Hair follicular keratinocyte (primary cell): ENCODE data around the gene CD52. TPM values are rescaled to one million over a fixed set of nuclear protein-coding genes. Genes with fewer than 3 reads are reported as not detected.

Experiments used
- total RNA-seq: library from RNA; depleted of rRNA; stranded (reverse); fragments of >200 nt; gene quantifications from 2 replicates; pipeline ENCODE4 v1.2.3, GENCODE V29; 2015

CD52 gene, protein sequence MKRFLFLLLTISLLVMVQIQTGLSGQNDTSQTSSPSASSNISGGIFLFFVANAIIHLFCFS
- 0.55 TPM in 1 of 2 replicates, not detected in the other for total RNA-seq

DNA sequence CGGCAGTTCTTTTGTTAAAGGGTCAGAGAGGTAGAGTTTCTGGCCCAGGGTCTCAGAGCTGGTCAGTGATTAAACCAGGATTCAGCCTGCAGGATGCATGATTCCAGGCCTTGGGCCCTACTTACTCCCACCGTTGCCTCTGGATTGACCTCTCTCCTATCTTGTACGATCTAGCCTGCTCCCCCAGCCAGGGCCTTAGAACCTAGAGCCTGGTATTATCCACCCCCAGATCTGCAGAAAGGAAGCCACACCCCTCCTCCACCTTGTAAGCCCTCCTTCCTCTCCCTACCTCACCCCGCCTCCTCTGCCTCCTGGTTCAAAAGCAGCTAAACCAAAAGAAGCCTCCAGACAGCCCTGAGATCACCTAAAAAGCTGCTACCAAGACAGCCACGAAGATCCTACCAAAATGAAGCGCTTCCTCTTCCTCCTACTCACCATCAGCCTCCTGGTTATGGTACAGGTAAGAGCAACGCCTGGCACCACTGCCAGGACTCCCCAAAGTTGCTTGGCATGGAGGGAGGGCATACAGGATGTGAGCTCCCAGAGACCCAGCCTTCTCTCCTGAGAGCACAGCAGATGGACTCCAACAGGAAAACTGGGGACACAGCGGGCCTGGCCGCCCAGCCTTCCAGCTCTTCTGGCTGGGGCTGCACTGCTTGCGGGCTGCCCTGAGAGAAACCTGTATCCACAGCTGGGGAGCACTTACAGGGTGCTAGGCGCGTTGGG lies at the start of gene CD52:
Gene CD52, plus strand, starts transcription at position 347 of the 726 bp plus-strand sequence. Its CDS starts 60 bp downstream, at position 407.

DNA sequence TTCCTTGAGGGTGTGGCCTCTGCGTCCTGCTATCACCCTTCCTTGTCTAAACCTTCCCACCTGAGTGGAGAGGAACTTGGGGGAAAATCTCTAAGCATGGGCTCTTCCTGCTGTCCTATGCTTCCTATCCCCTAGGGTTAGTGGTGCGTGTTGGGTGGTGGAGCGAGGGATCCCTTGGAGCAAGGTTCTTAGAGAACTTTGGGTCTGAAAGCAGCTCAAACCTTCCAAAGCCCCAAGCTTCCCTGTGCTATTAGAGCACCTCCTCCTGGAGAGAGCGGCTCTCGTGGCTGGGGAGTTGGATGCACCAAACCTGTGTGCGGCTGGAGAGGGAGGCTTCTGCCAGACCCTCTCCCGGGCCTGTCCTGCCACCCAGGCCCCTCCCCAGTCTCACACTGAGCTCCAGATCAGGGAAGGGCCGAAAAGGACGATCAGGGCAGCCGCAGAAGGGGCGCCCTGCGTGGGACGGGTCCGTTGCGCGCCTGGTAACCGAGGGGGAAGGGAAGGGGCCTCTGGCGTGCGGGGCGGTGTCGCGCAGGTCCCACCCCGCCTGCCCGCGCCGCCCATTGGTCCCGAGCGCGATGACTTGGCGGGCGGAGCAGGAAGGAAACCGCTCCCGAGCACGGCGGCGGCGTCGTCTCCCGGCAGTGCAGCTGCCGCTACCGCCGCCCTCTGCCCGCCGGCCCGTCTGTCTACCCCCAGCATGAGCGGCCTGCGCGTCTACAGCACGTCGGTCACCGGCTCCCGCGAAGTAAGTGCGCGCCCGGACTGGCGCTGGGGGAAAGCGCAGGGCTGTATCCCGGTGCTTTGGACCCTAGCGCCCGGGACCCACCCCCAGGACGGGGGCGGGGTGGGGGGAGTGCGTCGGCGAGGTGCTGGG lies 38.1 kb upstream of the CD52 start, which contains the start of gene SH3BGRL3:
Gene SH3BGRL3, plus strand, starts transcription at position 631 of the 877 bp plus-strand sequence. Its CDS starts 70 bp downstream, at position 701.

DNA sequence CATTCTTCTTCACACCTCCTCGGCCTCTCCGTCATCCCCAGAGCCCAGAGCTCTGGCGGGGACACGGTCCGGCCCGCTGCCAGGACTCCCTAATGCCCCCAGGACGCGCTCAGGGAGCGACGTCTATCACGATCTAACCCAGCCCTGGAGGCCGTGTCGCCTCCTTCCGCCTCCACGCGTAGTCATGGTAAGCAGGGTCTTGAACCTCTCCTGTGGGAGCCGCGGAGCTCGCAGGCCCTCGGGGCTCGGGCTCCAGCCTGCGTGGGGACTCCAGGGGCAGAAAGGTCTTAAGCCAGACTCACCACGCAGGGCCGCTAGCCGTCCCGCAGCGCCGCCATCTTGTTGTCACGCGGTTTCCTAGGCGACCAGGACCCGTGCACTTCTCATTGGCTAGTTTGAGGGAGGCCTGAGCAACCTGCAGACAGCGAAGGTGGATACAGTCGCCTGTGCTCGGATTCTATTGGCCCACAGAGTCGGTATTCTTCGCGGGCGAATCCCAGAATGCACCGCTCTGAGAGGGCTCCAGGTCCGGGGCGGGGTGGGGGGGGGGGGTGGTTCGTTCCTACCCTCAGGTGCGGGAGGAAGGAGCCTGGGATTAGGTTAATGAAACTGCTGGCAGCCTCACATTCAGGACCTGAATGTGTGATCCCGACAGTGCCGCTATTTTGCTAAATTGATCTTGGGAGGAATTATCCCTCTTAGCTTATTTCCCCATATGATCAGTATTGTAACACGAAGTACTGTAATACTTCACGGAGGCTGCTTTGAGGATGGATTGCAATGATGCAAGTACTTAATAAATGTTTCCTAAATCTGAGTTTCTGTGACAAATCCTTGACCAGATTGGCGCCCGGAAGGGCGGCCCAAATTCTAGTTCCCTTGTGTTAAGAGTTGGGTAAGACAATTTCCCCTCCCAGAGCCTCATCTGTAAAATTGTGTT lies 11.2 kb upstream of the CD52 start, which contains the start of gene UBXN11:
Gene UBXN11, minus strand, starts transcription at position 347 of the 940 bp plus-strand sequence. CDS start 3,753 bp downstream, outside the sequence.

DNA sequence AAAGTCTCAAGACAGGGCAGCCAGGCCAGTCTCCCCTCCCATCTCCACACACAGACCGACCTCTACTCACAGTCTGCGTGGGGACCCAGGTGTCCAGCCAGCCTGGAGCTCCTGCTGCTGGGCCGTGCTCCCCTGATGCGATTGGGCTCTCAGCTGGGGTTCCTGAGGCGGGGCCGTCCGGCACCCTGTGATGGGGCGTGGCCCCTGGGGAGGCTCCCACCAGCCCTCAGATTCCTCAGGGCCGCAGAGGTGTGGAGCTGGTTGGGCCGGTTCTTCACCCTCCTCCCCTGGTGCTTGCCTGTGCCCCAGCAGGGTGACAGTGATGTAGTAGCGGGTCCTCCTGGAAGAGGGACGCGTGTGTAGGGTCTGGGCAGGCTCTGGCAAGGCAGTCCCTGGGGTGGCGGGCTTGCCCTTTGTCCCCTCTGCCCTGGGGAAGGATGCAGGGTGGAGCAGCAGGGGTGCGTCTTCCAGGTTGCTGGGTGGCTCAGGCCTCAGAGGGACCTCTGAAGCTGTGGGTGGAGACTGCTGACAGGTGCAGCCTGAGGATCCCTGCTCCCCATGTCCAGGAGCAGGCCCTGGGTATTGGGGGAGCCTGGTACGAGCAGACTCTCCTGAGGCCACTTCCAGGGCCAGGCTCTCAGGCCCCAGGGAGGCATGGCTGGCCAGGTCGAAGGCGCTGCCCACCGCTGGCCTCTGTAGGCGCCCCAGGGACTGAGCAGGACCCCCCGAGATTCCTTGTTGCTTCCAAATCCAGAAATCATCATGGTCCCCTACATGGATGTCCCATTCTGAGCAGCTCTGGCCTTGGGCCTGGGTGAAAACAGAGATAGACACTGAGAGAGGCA lies 36.4 kb downstream of the CD52 start, which contains the start of gene CRYBG2:
Gene CRYBG2, minus strand, starts transcription at position 155 of the 845 bp plus-strand sequence. CDS start 7,473 bp downstream, outside the sequence.

Other genes with a start within 250 kb of the CD52 start
- gene PDIK1L, start 206.1 kb upstream of the CD52 start, total RNA-seq = 1.5 and 1.6 TPM in 2 replicates
- not detected in 2 replicates for gene FAM110D, start 158.9 kb upstream of the CD52 start, total RNA-seq
- not detected in 2 replicates for gene C1orf232, start 149.0 kb upstream of the CD52 start, total RNA-seq
- 55.7 and 57.6 TPM in 2 replicates for gene ZNF593, start 148.1 kb upstream of the CD52 start, total RNA-seq
- gene ZNF593OS, start 146.1 kb upstream of the CD52 start, total RNA-seq = not detected in 2 replicates
- gene CNKSR1, start 140.5 kb upstream of the CD52 start, total RNA-seq = 12.1 and 14.1 TPM in 2 replicates
- not detected in 2 replicates for gene CATSPER4, start 127.4 kb upstream of the CD52 start, total RNA-seq
- gene CEP85, start 83.8 kb upstream of the CD52 start, total RNA-seq = 9.3 and 14.6 TPM in 2 replicates
- gene SH3BGRL3, start 37.9 kb upstream of the CD52 start, total RNA-seq = 155 and 186 TPM in 2 replicates
- 1.4 and 2.9 TPM in 2 replicates for gene UBXN11, start 11.3 kb upstream of the CD52 start, total RNA-seq
- 3.3 and 3.9 TPM in 2 replicates for gene CRYBG2, start 36.2 kb downstream of the CD52 start, total RNA-seq
- gene ZNF683, start 54.8 kb downstream of the CD52 start, total RNA-seq = not detected in 2 replicates
- gene LIN28A, start 92.9 kb downstream of the CD52 start, total RNA-seq = not detected in 2 replicates
- 33.2 and 55.4 TPM in 2 replicates for gene DHDDS, start 114.4 kb downstream of the CD52 start, total RNA-seq
- gene HMGN2, start 154.5 kb downstream of the CD52 start, total RNA-seq = 268 and 569 TPM in 2 replicates
- 138 and 150 TPM in 2 replicates for gene RPS6KA1, start 211.8 kb downstream of the CD52 start, total RNA-seq